Measurements from ENCODE around the gene BTBD2.

DNA sequence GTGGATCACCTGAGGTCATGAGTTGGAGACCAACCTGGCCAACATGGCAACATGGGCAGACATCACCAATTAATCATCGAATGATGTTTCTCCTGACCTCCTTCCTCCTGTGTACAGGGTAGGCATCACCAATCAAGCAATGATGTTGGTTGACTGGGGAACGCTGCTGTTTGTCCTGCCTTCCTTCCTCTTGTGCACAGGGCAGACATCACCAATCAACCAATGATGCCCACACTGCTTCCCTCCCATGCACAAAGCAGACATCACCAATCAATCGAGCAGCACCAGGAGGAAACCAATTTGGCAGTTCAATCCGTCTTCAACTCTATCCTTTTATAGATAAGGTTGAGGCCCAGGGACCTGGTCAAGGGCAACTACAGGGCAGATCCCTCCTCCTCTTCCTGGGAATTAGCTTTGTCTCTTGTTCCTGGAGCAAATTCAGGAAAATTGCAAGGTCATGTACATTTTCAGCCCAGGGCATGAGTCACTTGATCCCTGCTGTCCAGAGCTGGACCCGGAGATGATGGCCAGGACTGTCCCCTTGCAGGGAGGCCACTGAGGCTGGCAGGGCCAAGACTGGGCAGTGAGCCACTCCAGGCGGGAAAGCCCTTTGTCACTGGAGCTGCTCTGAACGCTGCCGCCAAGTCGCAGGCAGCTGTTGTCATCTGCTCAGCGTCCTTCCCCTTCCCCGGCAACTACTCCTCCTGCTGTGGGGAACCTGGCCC lies 79.9 kb downstream of the BTBD2 start:
- TF ChIP-seq, protein P1, sequence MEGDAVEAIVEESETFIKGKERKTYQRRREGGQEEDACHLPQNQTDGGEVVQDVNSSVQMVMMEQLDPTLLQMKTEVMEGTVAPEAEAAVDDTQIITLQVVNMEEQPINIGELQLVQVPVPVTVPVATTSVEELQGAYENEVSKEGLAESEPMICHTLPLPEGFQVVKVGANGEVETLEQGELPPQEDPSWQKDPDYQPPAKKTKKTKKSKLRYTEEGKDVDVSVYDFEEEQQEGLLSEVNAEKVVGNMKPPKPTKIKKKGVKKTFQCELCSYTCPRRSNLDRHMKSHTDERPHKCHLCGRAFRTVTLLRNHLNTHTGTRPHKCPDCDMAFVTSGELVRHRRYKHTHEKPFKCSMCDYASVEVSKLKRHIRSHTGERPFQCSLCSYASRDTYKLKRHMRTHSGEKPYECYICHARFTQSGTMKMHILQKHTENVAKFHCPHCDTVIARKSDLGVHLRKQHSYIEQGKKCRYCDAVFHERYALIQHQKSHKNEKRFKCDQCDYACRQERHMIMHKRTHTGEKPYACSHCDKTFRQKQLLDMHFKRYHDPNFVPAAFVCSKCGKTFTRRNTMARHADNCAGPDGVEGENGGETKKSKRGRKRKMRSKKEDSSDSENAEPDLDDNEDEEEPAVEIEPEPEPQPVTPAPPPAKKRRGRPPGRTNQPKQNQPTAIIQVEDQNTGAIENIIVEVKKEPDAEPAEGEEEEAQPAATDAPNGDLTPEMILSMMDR (IDR thresholded peaks at IDR 0.05; ENCODE audit: low read depth, low read length, missing input control): no peak
- peak; percentile 41 for TF ChIP-seq SP1 (IDR thresholded peaks at IDR 0.05)
- TF ChIP-seq, protein P2, sequence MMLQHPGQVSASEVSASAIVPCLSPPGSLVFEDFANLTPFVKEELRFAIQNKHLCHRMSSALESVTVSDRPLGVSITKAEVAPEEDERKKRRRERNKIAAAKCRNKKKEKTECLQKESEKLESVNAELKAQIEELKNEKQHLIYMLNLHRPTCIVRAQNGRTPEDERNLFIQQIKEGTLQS (IDR thresholded peaks at IDR 0.05): no peak
- TF ChIP-seq, protein P3, sequence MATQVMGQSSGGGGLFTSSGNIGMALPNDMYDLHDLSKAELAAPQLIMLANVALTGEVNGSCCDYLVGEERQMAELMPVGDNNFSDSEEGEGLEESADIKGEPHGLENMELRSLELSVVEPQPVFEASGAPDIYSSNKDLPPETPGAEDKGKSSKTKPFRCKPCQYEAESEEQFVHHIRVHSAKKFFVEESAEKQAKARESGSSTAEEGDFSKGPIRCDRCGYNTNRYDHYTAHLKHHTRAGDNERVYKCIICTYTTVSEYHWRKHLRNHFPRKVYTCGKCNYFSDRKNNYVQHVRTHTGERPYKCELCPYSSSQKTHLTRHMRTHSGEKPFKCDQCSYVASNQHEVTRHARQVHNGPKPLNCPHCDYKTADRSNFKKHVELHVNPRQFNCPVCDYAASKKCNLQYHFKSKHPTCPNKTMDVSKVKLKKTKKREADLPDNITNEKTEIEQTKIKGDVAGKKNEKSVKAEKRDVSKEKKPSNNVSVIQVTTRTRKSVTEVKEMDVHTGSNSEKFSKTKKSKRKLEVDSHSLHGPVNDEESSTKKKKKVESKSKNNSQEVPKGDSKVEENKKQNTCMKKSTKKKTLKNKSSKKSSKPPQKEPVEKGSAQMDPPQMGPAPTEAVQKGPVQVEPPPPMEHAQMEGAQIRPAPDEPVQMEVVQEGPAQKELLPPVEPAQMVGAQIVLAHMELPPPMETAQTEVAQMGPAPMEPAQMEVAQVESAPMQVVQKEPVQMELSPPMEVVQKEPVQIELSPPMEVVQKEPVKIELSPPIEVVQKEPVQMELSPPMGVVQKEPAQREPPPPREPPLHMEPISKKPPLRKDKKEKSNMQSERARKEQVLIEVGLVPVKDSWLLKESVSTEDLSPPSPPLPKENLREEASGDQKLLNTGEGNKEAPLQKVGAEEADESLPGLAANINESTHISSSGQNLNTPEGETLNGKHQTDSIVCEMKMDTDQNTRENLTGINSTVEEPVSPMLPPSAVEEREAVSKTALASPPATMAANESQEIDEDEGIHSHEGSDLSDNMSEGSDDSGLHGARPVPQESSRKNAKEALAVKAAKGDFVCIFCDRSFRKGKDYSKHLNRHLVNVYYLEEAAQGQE (IDR thresholded peaks at IDR 0.05): no peak
- no peak for TF ChIP-seq EGR1 (IDR thresholded peaks at IDR 0.05; ENCODE audit: low read depth in 2 of 2)
- no peak for TF ChIP-seq FOXA1 (IDR thresholded peaks at IDR 0.05)
- no peak for TF ChIP-seq YY1 (IDR thresholded peaks at IDR 0.05)
- TF ChIP-seq RAD21 (IDR thresholded peaks at IDR 0.05): no peak
- peak; percentile 13 to 36 for TF ChIP-seq RXRA (IDR thresholded peaks at IDR 0.05)
- no peak for TF ChIP-seq TAF1 (conservative IDR thresholded peaks at IDR 0.05)
- TF ChIP-seq HNF4G (IDR thresholded peaks at IDR 0.05): no peak
- no peak for TF ChIP-seq HNF4A (conservative IDR thresholded peaks at IDR 0.05)
- TF ChIP-seq, protein P4, sequence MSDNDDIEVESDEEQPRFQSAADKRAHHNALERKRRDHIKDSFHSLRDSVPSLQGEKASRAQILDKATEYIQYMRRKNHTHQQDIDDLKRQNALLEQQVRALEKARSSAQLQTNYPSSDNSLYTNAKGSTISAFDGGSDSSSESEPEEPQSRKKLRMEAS (IDR thresholded peaks at IDR 0.05): no peak
- peak; percentile 27 to 29 for TF ChIP-seq JUND (IDR thresholded peaks at IDR 0.05)

All from liver (tissue), 3 donors.